DMS 273 (cell line): Measurements from ENCODE around the gene SYT13.
"Not testable (repeated sequence)": the region's sequence is repeated elsewhere in the genome, so short reads cannot be mapped to it uniquely, and the experiment has no call there.

Experiments
- DNase-seq: peaks from one replicate; lab custom pipeline; 2025; ENCODE audit not compliant: unreplicated experiment; lab: John Stamatoyannopoulos, UW

Gene SYT13

DNA sequence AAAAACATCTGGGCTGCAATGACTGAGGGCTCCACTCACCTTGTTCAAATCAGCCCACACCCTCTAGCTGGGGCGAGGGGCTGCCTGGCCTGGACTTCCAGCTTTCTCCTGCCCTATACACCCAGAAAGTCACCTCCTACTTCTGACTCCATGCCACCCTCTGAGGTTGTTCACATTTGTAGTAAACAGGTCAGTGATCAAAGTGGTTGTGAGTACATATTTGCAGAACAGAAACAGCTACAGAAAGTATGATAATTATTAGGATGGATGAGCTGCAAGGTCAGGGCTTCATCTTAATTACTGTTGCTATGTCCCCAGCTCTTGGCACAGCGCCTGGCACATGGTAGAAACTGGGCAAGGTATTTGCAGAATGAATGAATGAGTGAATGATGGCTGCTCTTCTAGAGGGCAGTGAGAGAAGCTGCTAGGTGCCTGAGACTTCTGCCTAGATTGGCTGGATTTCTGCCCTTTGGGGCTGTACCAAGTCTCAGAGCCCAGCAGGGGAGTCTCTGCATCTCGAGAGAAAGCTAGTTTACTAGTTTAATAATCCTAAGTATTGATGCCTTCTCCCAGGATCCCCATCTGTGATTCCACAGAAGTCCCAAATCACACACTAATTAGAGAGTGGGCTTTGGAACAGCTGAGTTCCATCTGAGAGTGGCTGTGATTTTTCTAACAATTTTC lies 36.0 kb downstream of the SYT13 start:
- DNase-seq = peak; percentile 50

DNA sequence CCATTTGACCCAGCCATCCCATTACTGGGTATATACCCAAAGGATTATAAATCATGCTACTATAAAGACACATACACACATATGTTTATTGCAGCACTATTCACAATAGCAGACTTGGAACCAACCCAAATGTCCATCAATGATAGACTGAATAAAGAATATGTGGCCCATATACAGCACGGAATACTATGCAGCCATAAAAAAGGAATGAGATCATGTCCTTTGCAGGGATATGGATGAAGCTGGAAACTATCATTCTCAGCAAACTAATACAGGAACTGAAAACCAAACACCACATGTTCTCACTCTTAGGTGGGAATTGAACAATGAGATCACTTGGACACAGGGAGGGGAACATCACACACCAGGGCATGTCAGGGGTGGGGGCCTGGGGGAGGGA lies 36.8 kb downstream of the SYT13 start:
- DNase-seq = not testable (repeated sequence)

DNA sequence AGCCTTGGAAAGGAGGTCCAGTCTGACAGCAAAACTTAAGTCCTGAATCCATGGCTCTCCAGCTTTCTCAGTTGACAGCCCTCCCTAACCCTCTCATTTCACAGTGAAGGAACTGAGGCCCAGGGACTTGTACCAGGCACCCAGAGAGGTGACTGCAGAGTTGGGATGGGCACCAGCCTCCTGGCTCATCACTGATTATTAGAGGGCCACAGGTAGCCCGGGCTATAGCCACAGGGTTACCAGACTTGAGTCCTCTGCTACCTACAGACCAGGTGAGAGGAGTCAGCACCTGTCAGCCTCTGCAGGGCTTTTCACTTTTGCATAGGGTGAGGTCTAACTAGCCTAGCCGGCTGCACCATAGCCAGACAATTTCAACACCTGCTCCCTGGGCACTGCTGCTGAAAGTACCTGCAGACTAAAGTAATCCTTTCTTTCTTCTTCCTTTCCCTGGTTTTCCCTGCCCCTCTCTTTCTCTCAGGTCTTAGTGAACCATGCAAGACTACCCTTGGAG lies 37.6 kb downstream of the SYT13 start:
- no peak for DNase-seq

- DNase-seq = peak; percentile 79
Observed at GRCh38 chr11:45247433-45247832, 38.7 kb downstream of the SYT13 start.

- DNase-seq = no peak
Observed at GRCh38 chr11:45246241-45246640, 39.9 kb downstream of the SYT13 start.

GRCh38 chr11:45245218-45246045 lies 40.7 kb downstream of the SYT13 start:
- no peak for DNase-seq

GRCh38 chr11:45243967-45244366 lies 42.2 kb downstream of the SYT13 start:
- no peak for DNase-seq

GRCh38 chr11:45239733-45240132 lies 46.4 kb downstream of the SYT13 start:
- no peak for DNase-seq

GRCh38 chr11:45238724-45239123 lies 47.4 kb downstream of the SYT13 start:
- DNase-seq = no peak

DNA sequence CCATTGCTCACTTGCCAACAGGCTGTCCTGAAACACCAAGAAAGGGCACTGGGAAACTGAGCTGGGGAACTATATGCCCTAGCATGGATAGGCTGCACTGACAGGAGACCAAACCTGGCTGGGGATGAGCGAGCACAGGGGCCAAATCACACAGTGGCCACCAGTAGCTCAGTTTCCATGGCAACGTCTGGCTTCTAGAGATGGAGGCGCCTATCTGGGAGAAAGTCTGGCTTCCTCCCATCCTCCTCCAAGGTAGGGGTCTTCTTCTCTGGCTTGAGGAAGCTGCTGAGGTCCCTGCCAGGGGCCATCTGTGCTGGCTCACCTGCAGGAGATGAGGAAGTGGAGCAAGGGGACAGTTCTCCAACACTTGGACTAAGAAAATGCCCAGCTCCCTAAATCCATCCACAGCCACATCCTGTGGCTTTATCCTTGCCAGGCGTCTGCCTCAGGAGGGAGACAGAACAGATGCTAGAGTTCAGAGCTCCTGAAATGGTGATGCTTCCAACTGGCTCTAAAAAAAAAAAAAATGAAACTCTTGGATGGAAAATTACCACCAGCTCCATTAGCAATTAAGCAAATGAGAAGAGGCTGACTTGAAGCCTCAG lies 48.3 kb downstream of the SYT13 start:
- peak; percentile 27 for DNase-seq

DNA sequence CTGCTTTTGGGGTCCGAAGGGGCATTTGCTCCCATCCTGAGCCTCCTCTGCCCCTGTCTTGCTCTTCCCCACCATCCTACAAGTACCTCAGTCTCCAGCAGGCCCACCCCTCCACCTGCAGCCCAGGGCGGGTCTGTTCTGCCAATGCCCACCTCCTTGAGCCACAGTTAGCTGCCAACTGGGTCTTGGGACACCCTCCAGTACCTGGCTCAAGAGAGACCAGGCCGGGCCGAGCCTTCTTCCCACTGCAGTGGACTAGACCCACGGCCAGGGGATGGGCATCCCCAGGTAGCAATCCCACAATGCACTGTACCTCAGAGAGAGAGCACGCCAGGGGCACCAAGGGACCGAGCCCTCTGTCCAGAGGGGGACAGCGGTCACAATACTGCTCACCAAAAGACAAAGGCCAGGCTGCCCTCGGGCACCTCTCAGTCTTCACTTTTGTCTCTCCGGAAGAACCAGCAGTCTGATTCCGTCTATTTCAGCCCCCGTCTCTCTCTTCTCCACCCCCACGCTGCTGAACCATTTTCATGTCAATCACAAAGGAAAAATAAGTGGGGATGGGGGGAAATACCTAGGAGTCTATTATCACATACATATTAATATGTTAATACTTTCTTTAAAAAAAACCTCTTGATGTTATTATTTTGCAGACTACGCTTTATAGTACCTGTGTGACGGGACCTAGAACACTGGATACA lies 51.7 kb downstream of the SYT13 start:
- DNase-seq = no peak

- no peak for DNase-seq
Observed at GRCh38 chr11:45233804-45234170, 52.4 kb downstream of the SYT13 start.

DNA sequence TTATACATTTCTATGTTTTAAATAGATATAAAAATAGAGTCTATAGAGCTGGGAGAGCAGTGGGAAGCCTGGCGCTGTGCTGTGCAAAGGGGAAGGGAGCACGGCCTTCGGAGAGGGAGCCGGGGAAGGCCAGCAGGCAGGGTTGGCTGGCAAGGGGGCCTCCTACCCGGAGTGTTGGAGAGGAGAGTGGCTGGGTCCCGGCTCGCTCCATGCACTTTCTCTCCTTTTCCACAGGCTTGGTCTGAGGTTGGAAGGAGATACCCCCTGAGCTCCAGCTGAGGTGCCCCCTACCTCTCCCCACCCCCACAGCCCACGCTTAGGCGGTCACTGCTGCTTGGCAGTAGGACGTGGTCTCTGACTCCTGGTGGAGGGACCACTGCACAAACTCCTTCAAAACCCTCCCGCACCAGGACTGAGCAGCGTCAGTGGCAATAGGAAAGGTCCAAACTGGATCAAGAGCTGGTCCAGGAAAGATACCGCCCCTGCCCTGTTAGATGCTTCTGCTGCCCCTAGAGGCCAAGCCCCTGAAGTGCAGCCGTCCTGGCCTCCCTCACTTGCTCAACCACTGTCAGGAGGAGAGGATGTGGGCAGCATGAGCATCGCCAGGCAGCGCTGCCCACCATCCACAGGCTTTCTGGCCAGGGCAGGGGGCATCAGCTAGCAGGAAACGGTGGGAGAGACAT lies 52.9 kb downstream of the SYT13 start:
- peak; percentile 73 for DNase-seq

DNA sequence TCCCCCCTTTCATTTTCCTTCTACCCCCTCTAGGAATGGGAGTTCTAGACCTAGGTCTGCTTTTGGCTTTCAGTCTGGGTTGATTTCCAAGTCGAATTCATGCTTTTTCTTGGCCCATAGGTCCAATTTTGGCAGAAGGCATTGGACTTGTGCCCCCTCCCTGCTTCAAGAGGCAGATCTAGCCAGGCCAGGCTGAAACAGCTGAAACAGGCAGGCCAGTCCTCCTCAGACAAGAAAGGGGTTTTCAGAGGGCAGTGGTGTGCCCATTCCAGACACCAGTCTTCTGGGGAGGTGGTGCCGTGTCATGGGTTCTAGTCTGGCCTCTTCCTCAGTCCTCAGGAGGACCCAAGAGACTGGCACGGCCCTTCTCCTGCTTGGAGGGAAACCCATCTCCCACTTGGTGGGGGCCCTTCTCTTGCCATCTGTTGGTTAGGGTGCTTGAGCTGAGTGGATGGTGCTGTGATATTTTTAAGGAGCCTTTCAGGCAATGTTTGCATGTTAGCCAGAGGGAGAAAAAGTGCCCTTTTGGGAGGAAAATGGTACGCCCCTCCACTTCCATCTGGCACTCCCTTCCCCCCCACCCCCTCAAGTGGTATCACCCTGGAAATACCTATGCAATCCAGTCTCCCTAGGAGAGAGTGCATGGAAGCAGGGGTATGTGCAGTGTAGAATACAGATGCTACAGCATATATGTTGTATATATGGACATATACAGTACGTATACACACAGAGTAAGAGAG lies 53.6 kb downstream of the SYT13 start:
- DNase-seq = peak; percentile 24

- DNase-seq = no peak
Observed at GRCh38 chr11:45229401-45230020, 56.6 kb downstream of the SYT13 start.

DNA sequence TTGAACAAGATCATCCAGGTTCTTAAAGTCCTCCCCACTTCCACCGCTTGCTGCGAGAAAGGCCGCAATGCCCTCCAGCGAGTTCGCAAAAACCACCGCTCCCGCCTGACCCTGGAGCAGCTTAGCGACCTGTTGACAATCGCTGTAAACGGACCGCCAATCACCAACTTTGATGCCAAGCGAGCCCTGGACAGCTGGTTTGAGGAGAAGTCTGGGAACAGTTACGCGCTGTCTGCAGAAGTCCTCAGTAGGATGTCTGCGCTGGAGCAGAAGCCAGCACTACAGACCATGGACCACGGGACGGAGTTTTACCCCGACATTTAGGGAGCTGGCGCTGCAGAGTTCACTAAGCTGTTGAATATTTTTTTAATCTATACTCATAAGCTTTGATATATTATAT lies 58.3 kb downstream of the SYT13 start:
- no peak for DNase-seq

- no peak for DNase-seq
Observed at GRCh38 chr11:45226901-45227300, 59.2 kb downstream of the SYT13 start.

DNA sequence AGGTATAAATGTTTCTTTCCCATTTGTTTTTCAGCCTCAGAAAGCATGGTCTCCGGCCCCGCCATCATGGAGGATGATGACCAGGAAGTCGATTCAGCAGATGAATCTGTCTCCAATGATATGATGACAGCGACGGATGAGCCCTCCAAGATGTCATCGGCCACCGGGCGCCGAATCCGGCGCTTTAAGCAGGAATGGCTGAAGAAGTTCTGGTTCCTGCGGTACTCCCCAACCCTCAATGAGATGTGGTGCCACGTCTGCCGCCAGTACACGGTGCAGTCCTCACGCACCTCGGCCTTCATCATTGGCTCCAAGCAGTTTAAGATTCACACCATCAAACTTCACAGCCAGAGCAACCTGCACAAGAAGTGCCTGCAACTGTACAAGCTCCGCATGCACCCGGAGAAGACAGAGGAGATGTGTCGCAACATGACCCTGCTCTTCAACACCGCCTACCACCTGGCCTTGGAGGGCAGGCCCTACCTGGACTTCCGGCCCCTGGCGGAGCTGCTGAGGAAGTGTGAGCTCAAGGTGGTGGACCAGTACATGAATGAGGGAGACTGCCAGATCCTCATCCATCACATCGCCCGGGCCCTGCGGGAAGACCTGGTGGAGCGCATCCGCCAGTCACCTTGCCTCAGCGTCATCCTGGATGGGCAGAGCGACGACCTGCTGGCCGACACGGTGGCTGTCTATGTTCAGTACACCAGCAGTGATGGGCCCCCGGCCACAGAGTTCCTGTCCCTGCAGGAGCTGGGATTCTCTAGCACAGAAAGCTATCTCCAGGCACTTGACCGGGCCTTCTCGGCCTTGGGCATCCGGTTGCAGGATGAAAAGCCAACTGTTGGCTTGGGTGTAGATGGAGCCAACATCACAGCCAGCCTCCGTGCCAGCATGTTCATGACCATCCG lies 59.9 kb downstream of the SYT13 start:
- DNase-seq = no peak

- DNase-seq = no peak
Observed at GRCh38 chr11:45225277-45225676, 60.9 kb downstream of the SYT13 start.
